Lung (tissue), 12 donors: ENCODE results near the gene SARNP. TPM values are rescaled to one million over a fixed set of nuclear protein-coding genes. Genes with fewer than 3 reads are reported as not detected.

ENCODE experiments used
- ATAC-seq: fragments of 200-7000 bp; cut with Tn5 transposase; one replicate; pipeline ENCODE4 v1.9.1; 2020; ENCODE audit warnings: moderate number of reproducible peaks; ENCODE audit not compliant: insufficient read depth, low FRiP score
- DNase-seq, 3 donors: peaks; one replicate each; pipeline ENCODE4 v3.0.0-alpha.2; 2013 to 2017
- H3K27ac ChIP-seq, 2 donors: one replicate each; pipeline ENCODE4 v1.5.1; 2013; ENCODE audit warnings: mild to moderate bottlenecking in 2 of 2, moderate library complexity in 2 of 2, control low read depth in 1 of 2, inconsistent platforms in 1 of 2, low read depth in 1 of 2, low read length in 1 of 2
- H3K27me3 ChIP-seq, 3 donors: one replicate each; pipeline ENCODE4 v1.5.1; 2013; ENCODE audit warnings: low read length in 2 of 3; ENCODE audit not compliant: control insufficient read depth in 3 of 3, insufficient read depth in 3 of 3
- H3K36me3 ChIP-seq, 4 donors: one replicate each; pipeline ENCODE4 v1.5.1; 2013; ENCODE audit warnings: low read length in 4 of 4, mild to moderate bottlenecking in 1 of 4, moderate library complexity in 1 of 4; ENCODE audit not compliant: control insufficient read depth in 4 of 4, insufficient read depth in 4 of 4
- H3K4me1 ChIP-seq, 5 donors: one replicate each; pipeline ENCODE4 v1.5.1; 2013; ENCODE audit warnings: low read length in 5 of 5, mild to moderate bottlenecking in 2 of 5, moderate library complexity in 1 of 5; ENCODE audit not compliant: control insufficient read depth in 5 of 5, insufficient read depth in 5 of 5
- H3K4me3 ChIP-seq: one replicate; pipeline ENCODE4 v1.5.1; 2013; ENCODE audit warnings: mild to moderate bottlenecking, control low read depth, moderate library complexity
- H3K9ac ChIP-seq, 2 donors: one replicate each; pipeline ENCODE4 v1.5.1; 2013; ENCODE audit warnings: low read length in 2 of 2, control low read depth in 1 of 2; ENCODE audit not compliant: insufficient read depth in 1 of 2
- H3K9me3 ChIP-seq, 4 donors: one replicate each; pipeline ENCODE4 v1.5.1; 2013; ENCODE audit warnings: low read length in 3 of 4, mild to moderate bottlenecking in 1 of 4, moderate library complexity in 1 of 4; ENCODE audit not compliant: control insufficient read depth in 4 of 4, insufficient read depth in 3 of 4
- CTCF ChIP-seq: IDR thresholded peaks from 2 replicates; pipeline ENCODE4 v1.5.1; 2012; ENCODE audit warnings: mild to moderate bottlenecking; ENCODE audit errors: control extremely low read depth, extremely low read depth
- WGBS, 2 donors: extraction: QIAGEN DNeasy Blood & Tissue Kit; methylation state at CpG; one replicate each; pipeline ENCODE4 v1.1.7; 2013; 5-methylcytosine and 5-hydroxymethylcytosine counted together
- polyA plus RNA-seq, 2 donors: library from polyadenylated mRNA; stranded (reverse); fragments of 200-250 nt; gene quantifications; one replicate each; pipeline ENCODE4 v1.2.1, GENCODE V29; 2013
- total RNA-seq, 2 donors: library from RNA; depleted of rRNA in 1 of 2; stranded (reverse); fragments of >200 nt in 1 of 2; gene quantifications; one replicate each; pipeline ENCODE4 v1.2.1, GENCODE V29; 2014 to 2021
- donor health status: control.
- donor health status: control.
- donor health status: Bipolar disorder and iron deficiency.
- donor health status: healthy.
- donor health status: DM: yes; HTN: yes; CAD: no.

SARNP gene
- total and polyA plus RNA-seq, 4 donors = 51.9 to 102 (median 82.2) TPM

- H3K36me3 ChIP-seq = no peaks in the 10 kb centered on the region
- DNase-seq (peak; percentile 35 to 62 (median 41)), ATAC-seq (no peak)
- H3K4me1 ChIP-seq = peaks cover 0 to 4% (median 4%) of the 10 kb centered on the region in 5 donors
- H3K27ac ChIP-seq = no peak overlapping the region
- no peak overlapping the region for H3K4me3 ChIP-seq
- no peaks in the 10 kb centered on the region for H3K27me3 ChIP-seq
- 70 to 80% methylated on average over 3 of the region's 3 CpGs for WGBS, 2 donors
- no peak overlapping the region for H3K9ac ChIP-seq
- no peak for TF ChIP-seq CTCF
- H3K9me3 ChIP-seq = no peaks in the 10 kb centered on the region
These were observed 33.4 kb upstream of the SARNP start for GRCh38 chr12:55850893-55851292.

DNA sequence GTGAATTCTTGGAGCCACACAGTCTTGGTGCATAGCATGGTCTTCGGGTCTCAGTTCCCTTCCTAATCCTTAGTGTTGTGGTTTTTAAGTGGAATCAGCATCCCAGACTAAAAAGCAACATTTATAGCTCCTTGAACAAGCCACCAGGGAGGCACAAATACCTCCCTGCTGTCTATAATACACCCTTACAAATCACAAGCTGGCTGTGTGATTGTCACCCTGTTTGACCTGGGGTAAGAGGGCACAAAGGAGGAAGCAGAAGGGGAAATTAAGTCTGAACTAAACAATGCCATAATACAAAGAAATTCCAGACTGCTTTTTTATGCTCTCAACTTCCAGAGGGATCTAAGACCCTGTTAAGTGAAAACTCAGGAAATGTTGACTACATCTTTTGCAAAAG, 32.9 kb upstream of the SARNP start:
- Histone ChIP-seq H3K27me3 (no peaks in the 10 kb centered on the region), H3K9ac (no peak overlapping the region), H3K9me3 (no peaks in the 10 kb centered on the region), H3K4me1 (peaks cover 0 to 4% (median 4%) of the 10 kb centered on the region in 5 donors), H3K27ac (no peak overlapping the region), H3K36me3 (no peaks in the 10 kb centered on the region), H3K4me3 (no peak overlapping the region)
- WGBS, 2 donors = 48 to 57% methylated on average over 1 of the region's 1 CpG
- DNase-seq (no peak), ATAC-seq (no peak)
- no peak for TF ChIP-seq CTCF

DNA sequence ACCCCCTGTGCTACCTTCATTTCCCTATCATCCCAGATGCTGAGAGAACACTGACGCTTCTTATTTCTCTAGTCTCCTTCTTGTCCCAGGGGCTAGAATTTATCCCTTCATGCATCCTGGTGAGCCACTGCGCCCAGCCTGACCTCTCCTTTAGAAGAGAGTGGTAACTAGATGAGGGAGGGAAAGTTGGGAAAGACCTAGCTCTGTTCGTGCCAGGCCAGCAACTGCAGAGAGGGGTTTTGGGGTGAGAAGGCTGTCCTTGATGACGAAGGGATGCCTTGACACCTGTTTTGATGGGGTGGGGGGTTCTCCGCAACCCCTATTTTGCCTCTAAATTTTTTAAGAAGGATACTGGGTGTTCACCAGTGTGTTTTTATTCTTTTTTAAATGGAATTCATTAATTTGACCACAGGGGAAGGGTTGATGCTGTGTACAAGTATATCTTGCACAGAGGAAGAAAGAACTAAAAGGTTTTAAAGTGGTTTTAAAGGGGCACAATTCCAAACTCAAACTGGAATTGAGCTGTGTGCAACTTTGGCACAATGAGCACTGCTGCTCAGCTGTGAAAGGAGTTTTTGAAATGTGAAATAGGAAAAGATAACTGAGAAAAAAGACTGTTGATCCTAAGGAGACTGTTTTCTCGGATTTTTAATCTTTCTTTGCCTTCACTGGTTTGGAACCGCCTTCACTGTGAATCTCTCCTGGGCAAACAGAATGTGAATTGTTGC, 32.3 kb upstream of the SARNP start:
- H3K4me1 ChIP-seq = peaks cover 0 to 4% (median 4%) of the 10 kb centered on the region in 5 donors
- no peak overlapping the region for H3K4me3 ChIP-seq
- no peak for ATAC-seq
- DNase-seq = no peak
- no peak overlapping the region for H3K27ac ChIP-seq
- no peak for TF ChIP-seq CTCF
- WGBS, 2 donors = 81 to 91% methylated on average over 7 of the region's 7 CpGs
- no peaks in the 10 kb centered on the region for H3K36me3 ChIP-seq
- no peaks in the 10 kb centered on the region for H3K27me3 ChIP-seq
- no peak overlapping the region for H3K9ac ChIP-seq
- no peaks in the 10 kb centered on the region for H3K9me3 ChIP-seq
